Heart left ventricle (tissue), 13 donors: ENCODE data around the gene ERVW-1.

ENCODE experiments used
- CTCF ChIP-seq, 12 donors: fragments of 200-600 bp; sonication (generic) in 4 of 12; IDR thresholded peaks; one replicate each; pipeline versions ENCODE4 v1.5.0 to v1.8.0; 2018 to 2022; ENCODE audit warnings: antibody characterized with exemption in 12 of 12, mild to moderate bottlenecking in 5 of 12
- POLR2A ChIP-seq, 2 donors: fragments of 450-650 bp; IDR thresholded peaks; one replicate each; pipeline ENCODE4 v1.6.1; 2017; ENCODE audit warnings: antibody characterized with exemption in 2 of 2, mild to moderate bottlenecking in 2 of 2, moderate library complexity in 2 of 2
- donor health status: ischemic (EF 13 %, LVEDD 7.1; RV severe dilation, severe dysfunction).
- donor health status: DM: no; HTN: yes; CAD: no.
- donor health status: DM: no; HTN: no; CAD: no.
- donor health status: ischemic (EF 25% LVEDD 6.9; RV normal size, moderate dysfunction).
- donor health status: ischemic (EF 25% LVEDD 5.7; RV mildly dilated, moderate dysfunction).
- donor health status: ischemic (EF 35%, LVEDD 5.7; RV mildly dilated, moderate dysfunction).
- donor health status: nonischemic (EF 11% LVEDD 7.7; RV severe dilation, severe dysfunction).
- donor health status: DM: yes; HTN: yes; CAD: no.
- donor health status: PGD.
- donor health status: ischemic (EF 29% LVEDD 5.4; RV normal size, mild dysfunction).
- donor health status: nonischemic (EF 23%, LVEDD 6.1; RV moderate dilation, normal function).

- no peak for TF ChIP-seq CTCF (IDR thresholded peaks at IDR 0.05)
- TF ChIP-seq POLR2A (IDR thresholded peaks at IDR 0.05) = no peak
Measured at GRCh38 chr7:92464515-92464914, 13.2 kb downstream of the ERVW-1 start.
